Lower leg skin (tissue), 4 donors: ENCODE data around the gene MITF. TPM values are rescaled to one million over a fixed set of nuclear protein-coding genes. Genes with fewer than 3 reads are reported as not detected.
"Not testable (repeated sequence)": the region's sequence is repeated elsewhere in the genome, so short reads cannot be mapped to it uniquely, and the experiment has no call there.

Experiments
- DNase-seq, 2 donors: peaks; one replicate each; pipeline ENCODE4 v3.0.0-alpha.2; 2019; ENCODE audit warnings: low spot score in 2 of 2
- H3K4me3 ChIP-seq: fragments of 200-600 bp; sonication (generic); 2 replicates; pipeline ENCODE4 v1.5.1; 2017; ENCODE audit warnings: mild to moderate bottlenecking, low read depth; ENCODE audit not compliant: poor library complexity, severe bottlenecking
- CTCF ChIP-seq, 3 donors: fragments of 450-650 bp; IDR thresholded peaks; one replicate each; pipeline ENCODE4 v1.5.1; 2016; ENCODE audit warnings: antibody characterized with exemption in 3 of 3, mild to moderate bottlenecking in 3 of 3, moderate library complexity in 2 of 3
- POLR2A ChIP-seq, 2 donors: fragments of 450-650 bp; IDR thresholded peaks; one replicate each; pipeline ENCODE4 v1.6.1; 2016 to 2017; ENCODE audit warnings: antibody characterized with exemption in 2 of 2, mild to moderate bottlenecking in 1 of 2, moderate library complexity in 1 of 2
- WGBS, 2 donors: methylation state at CpG; one replicate each; pipeline ENCODE4 v1.1.5; 2018; 5-methylcytosine and 5-hydroxymethylcytosine counted together
- intact Hi-C: fragments of 100-400 bp; cut with DNase I; formaldehyde crosslinking; loops from one replicate; pipeline ENCODE4 v1.15.0; 2023; ENCODE audit warnings: low total_unique reads
- total RNA-seq, 4 donors: library from RNA; depleted of rRNA; stranded (reverse); fragments of >200 nt; gene quantifications; one replicate each; pipeline ENCODE4 v1.1.0, GENCODE V29; 2016

MITF gene
- total RNA-seq, 4 donors from 2014 or later, result 12.9 to 22.9 (median 17.1) TPM

DNA sequence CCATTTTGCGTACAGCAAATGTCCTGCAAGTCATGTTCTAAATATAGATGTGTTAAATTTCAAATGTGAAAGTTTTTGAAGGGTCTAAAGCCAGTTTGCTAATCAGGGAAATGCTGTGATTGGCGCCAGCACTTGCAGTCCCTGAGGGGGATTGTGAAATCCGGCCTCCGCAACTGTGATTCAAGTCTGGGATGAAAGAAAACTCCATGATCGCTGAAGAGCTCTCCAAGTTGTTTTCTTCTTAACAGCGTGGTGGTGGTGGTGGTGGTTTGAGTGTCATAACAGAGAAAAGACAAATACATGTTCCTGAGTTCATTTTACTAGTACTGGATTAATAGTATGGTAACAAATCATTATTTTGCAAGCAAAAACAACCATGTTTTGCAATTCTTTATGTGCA is 51.8 kb downstream of the MITF start:
- intact Hi-C loops, result no loop called here
- TF ChIP-seq CTCF (IDR thresholded peaks at IDR 0.05) (no peak), POLR2A (IDR thresholded peaks at IDR 0.05) (no peak)
- no peak overlapping the region for H3K4me3 ChIP-seq
- DNase-seq, result peak; percentile 79 to 95
- WGBS, 2 donors, result 28 to 33% methylated on average over 6 of the region's 6 CpGs

DNA sequence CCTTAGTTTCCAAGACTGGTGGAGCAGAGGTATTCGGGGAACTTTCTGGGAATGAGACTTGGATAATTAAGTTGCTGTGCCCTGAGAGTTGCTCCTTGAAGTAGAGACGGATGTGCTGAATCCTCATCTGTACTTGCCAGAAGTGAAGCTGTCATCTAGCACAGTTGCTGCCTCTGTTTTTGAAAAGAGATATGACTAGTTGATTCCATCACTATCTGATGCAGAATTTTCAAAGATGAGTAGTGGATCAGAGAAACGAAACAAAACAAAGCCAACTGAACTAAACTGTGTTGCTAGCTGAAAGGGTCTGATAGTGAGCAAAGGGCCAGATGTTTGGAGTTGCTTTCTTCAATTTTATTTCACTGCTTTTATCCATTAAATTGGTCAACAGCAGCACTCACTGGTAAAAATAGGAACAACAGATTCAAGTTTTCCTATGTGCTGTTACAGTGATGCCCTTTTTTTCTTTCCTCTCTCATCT is 52.7 kb downstream of the MITF start:
- WGBS, 2 donors, result 35 to 41% methylated on average over 3 of the region's 3 CpGs
- H3K4me3 ChIP-seq, result no peak overlapping the region
- DNase-seq, result no peak
- intact Hi-C loops, result no loop called here
- TF ChIP-seq CTCF (IDR thresholded peaks at IDR 0.05), result no peak
- no peak for TF ChIP-seq POLR2A (IDR thresholded peaks at IDR 0.05)

DNA sequence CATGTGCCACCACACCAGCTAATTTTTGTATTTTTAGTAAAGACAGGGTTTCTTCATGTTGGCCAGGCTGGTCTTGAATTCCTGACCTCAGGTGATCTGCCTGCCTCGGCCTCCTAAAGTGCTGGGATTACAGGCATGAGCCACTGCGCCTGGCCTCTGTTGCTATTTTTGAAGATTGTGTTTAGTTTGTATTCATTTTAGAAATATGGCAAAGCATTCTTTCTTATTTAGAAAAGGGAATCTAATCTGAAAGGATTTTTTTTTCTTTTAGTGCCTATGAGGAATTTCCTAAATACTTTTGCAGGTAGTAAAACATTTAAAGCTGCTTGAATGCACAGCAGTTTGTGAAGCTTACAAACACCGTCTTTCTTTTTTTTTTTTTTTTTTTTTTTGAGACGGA is 56.9 kb downstream of the MITF start:
- DNase-seq, H3K4me3 ChIP-seq, intact Hi-C loops: not testable (repeated sequence)
- 96 to 97% methylated on average over 4 of the region's 4 CpGs for WGBS, 2 donors

DNA sequence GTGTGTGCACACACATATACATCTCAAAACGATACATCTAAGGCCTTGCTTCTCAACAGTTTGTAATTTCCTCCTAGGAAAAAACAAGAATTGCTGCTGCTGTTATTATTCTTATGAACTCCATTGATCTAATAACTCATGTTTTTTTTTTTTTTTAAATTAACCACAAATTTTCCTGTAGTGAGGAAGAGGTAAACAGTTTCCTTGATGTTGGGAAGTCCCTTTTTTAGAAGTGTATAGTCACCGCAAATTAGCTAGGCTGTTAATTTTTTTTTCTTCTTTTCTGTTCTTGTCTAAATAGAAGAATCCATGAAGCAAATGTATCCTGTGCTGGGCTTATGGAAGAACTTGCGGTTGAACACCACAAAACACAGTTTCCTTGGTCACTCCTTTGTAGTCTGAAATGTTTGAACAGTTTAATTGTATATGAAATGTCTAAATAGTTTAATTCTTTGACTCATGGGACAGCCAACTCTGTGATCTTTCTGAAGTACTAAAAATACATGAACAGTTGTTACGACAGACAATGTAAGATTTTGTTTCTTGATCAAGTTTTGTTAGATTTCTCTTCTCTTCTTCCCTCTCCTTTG is 64.5 kb downstream of the MITF start:
- intact Hi-C loops, result no loop called here
- TF ChIP-seq CTCF (IDR thresholded peaks at IDR 0.05), result no peak
- TF ChIP-seq POLR2A (IDR thresholded peaks at IDR 0.05), result no peak
- no peak for DNase-seq
- 63 to 67% methylated on average over 4 of the region's 4 CpGs for WGBS, 2 donors
- H3K4me3 ChIP-seq, result no peak overlapping the region

- DNase-seq, result no peak
These were observed 66.2 kb downstream of the MITF start for GRCh38 chr3:69805491-69805890.

More at GRCh38 chr3:69805491-69805890, 66.2 kb downstream of the MITF start:
- no peak overlapping the region for H3K4me3 ChIP-seq
- TF ChIP-seq CTCF (IDR thresholded peaks at IDR 0.05) (no peak), POLR2A (IDR thresholded peaks at IDR 0.05) (no peak)
- intact Hi-C loops, result no loop called here
- 82 to 83% methylated on average over 4 of the region's 4 CpGs for WGBS, 2 donors
